HepG2 (cell line): Measurements from ENCODE around the gene ZMYND10. TPM values are rescaled to one million over a fixed set of nuclear protein-coding genes. Genes with fewer than 3 reads are reported as not detected.
A peak's percentile ranks its signal among the peaks of the same experiment; 100 is the strongest.

Source experiments
- AKAP8 ChIP-seq: sonication (generic); formaldehyde crosslinking; IDR thresholded peaks from 2 replicates; pipeline ENCODE4 v1.5.1; 2020; ENCODE audit warnings: mild to moderate bottlenecking, missing genetic modification reagents
- CSRNP1 ChIP-seq: sonication (generic); formaldehyde crosslinking; IDR thresholded peaks from 2 replicates; pipeline ENCODE4 v1.8.1; 2023; ENCODE audit warnings: mild to moderate bottlenecking, missing genetic modification reagents
- HOXA3 ChIP-seq: sonication (generic); formaldehyde crosslinking; IDR thresholded peaks from 2 replicates; pipeline ENCODE4 v1.5.0; 2020; ENCODE audit warnings: missing genetic modification reagents
- HOXA7 ChIP-seq: sonication (generic); formaldehyde crosslinking; IDR thresholded peaks from 2 replicates; pipeline ENCODE4 v1.8.1; 2022; ENCODE audit warnings: mild to moderate bottlenecking, missing genetic modification reagents, moderate library complexity
- KLF13 ChIP-seq: sonication (generic); formaldehyde crosslinking; IDR thresholded peaks from 2 replicates; pipeline ENCODE4 v1.4.0; 2020; ENCODE audit warnings: mild to moderate bottlenecking, missing genetic modification reagents
- MBNL3 ChIP-seq: fragments of 250-450 bp; sonication (Bioruptor Pico); conservative IDR thresholded peaks from 2 replicates; pipeline ENCODE4 v1.8.0; 2022; ENCODE audit warnings: mild to moderate bottlenecking, inconsistent platforms
- MNT ChIP-seq: fragments of 450-650 bp; IDR thresholded peaks from 2 replicates; pipeline ENCODE4 v1.6.1; 2016
- NCOA5 ChIP-seq: sonication (generic); formaldehyde crosslinking; IDR thresholded peaks from 2 replicates; pipeline ENCODE4 v1.4.0; 2020; ENCODE audit warnings: missing genetic modification reagents
- TMF1 ChIP-seq: sonication (generic); formaldehyde crosslinking; IDR thresholded peaks from 2 replicates; pipeline ENCODE4 v1.8.1; 2022; ENCODE audit warnings: low read depth, missing genetic modification reagents
- TRIM24 ChIP-seq: sonication (generic); formaldehyde crosslinking; IDR thresholded peaks from 2 replicates; pipeline ENCODE4 v1.8.0; 2022; ENCODE audit warnings: mild to moderate bottlenecking, missing genetic modification reagents
- ZBTB2 ChIP-seq: sonication (generic); formaldehyde crosslinking; IDR thresholded peaks from 2 replicates; pipeline ENCODE4 v1.8.0; 2022; ENCODE audit warnings: low read depth, missing genetic modification reagents
- ZBTB33 ChIP-seq: sonication (generic); formaldehyde crosslinking; IDR thresholded peaks from 2 replicates; pipeline ENCODE4 v1.4.0; 2020; ENCODE audit warnings: missing genetic modification reagents
- ZFP1 ChIP-seq: IDR thresholded peaks from 2 replicates; pipeline ENCODE4 v1.6.1; 2016
- ZNF225 ChIP-seq: sonication (generic); formaldehyde crosslinking; IDR thresholded peaks from 2 replicates; pipeline ENCODE4 v1.4.0; 2020; ENCODE audit warnings: mild to moderate bottlenecking, missing genetic modification reagents
- ZNF230 ChIP-seq: sonication (generic); formaldehyde crosslinking; IDR thresholded peaks from 2 replicates; pipeline ENCODE4 v1.4.0; 2020; ENCODE audit warnings: mild to moderate bottlenecking, missing genetic modification reagents
- ZNF574 ChIP-seq: sonication (generic); formaldehyde crosslinking; IDR thresholded peaks from 2 replicates; pipeline ENCODE4 v1.4.0; 2020; ENCODE audit warnings: missing genetic modification reagents
- ZNF83 ChIP-seq: sonication (generic); formaldehyde crosslinking; IDR thresholded peaks from 2 replicates; pipeline ENCODE4 v1.4.0; 2020; ENCODE audit warnings: missing genetic modification reagents, mild to moderate bottlenecking, borderline replicate concordance
- ZNF841 ChIP-seq: sonication (generic); formaldehyde crosslinking; IDR thresholded peaks from 2 replicates; pipeline ENCODE4 v1.8.1; 2023; ENCODE audit warnings: missing genetic modification reagents, borderline replicate concordance
- ZSCAN22 ChIP-seq: sonication (generic); formaldehyde crosslinking; IDR thresholded peaks from 2 replicates; pipeline ENCODE4 v1.4.0; 2020; ENCODE audit warnings: mild to moderate bottlenecking, missing genetic modification reagents
- polyA plus RNA-seq, 8 experiments: library from polyadenylated mRNA; depleted of rRNA in 3 of 8; stranded (reverse) in 7 of 8; unstranded in 1 of 8; fragments of >200 nt; fragmentation: Illumina TruSeq in 4 of 8; extraction: Trizol in 4 of 8; gene quantifications; 2 replicates each; pipeline versions ENCODE4 v1.2.1 to v1.2.3, GENCODE V29; 2011 to 2016; ENCODE audit warnings: low read depth in 4 of 8, missing spikeins in 1 of 8, mixed read lengths in 1 of 8; ENCODE audit not compliant: insufficient read depth in 1 of 8
- total RNA-seq, 5 experiments: library from RNA; depleted of rRNA; stranded (reverse); fragments of >200 nt; fragmentation: Illumina TruSeq; extraction: Trizol; gene quantifications; 2 replicates each; pipeline ENCODE4 v1.2.3, GENCODE V29; 2016; ENCODE audit warnings: low read depth in 1 of 5

The ZMYND10 gene
- total and polyA plus RNA-seq, 2 of the 13 experiments (the other 11 are each of a cell fraction or from before 2014, with no cell fraction given) = 0.60 to 0.74 TPM

GRCh38 chr3:50327943-50328691 lies 17.4 kb downstream of the ZMYND10 start, which contains the start of gene TUSC2 (continued):
- TF ChIP-seq ZBTB33 (CRISPR knock-in tag) = no peak
- TF ChIP-seq ZNF230 = 0 out of 2 replicates have a peak, but pooled peaks have one; percentile 64
- TF ChIP-seq NCOA5 (CRISPR knock-in tag) = no peak
- TF ChIP-seq TRIM24 (CRISPR knock-in tag) = no peak
- no peak for TF ChIP-seq MBNL3
- no peak for TF ChIP-seq ZNF83 (CRISPR knock-in tag)
- no peak for TF ChIP-seq HOXA7 (CRISPR knock-in tag)
- no peak for TF ChIP-seq ZSCAN22 (CRISPR knock-in tag)
- peak; percentile 46 for TF ChIP-seq MNT
- no peak for TF ChIP-seq ZNF225 (CRISPR knock-in tag)
- TF ChIP-seq ZNF841 (CRISPR knock-in tag) = no peak
- TF ChIP-seq ZNF574 = peak; percentile 85
- TF ChIP-seq HOXA3 (CRISPR knock-in tag) = peak; percentile 86
- no peak for TF ChIP-seq KLF13
- TF ChIP-seq TMF1 (CRISPR knock-in tag) = peak; percentile 57; the same call in 1 of the 2 replicates
- peak; percentile 87 for TF ChIP-seq AKAP8
- TF ChIP-seq ZBTB2 (CRISPR knock-in tag) = 0 out of 2 replicates have a peak, but pooled peaks have one; percentile 12
- TF ChIP-seq ZFP1 (CRISPR knock-in tag) = 0 out of 2 replicates have a peak, but pooled peaks have one; percentile 47
- TF ChIP-seq CSRNP1 (CRISPR knock-in tag) = no peak
